Measurements from ENCODE around the gene PLET1. TPM values are rescaled to one million over a fixed set of nuclear protein-coding genes. Genes with fewer than 3 reads are reported as not detected.

The PLET1 gene
- total RNA-seq, 1 experiment from 2014 or later = not detected

GRCh38 chr11:112229159-112229558 lies 31.5 kb downstream of the PLET1 start:
- H3K18ac ChIP-seq (ENCODE audit: insufficient read length, low read depth, low read length) = no peak overlapping the region
- no peaks in the 10 kb centered on the region for H3K9me3 ChIP-seq (ENCODE audit: control insufficient read depth, low read depth, low read length)
- no peaks in the 10 kb centered on the region for H4K20me1 ChIP-seq (ENCODE audit: control insufficient read depth, insufficient read depth, insufficient read length)
- peaks cover 2 to 36% (median 25%) of the 10 kb centered on the region in 3 experiments; a peak in 6 of 7 replicates for H3K36me3 Mint-ChIP-seq (ENCODE audit: insufficient read depth in 1 of 3, low read depth in 3 of 3)
- H3K27ac ChIP-seq (ENCODE audit: insufficient read length, low read depth, low read length) = no peak overlapping the region
- no peak overlapping the region for H4K8ac ChIP-seq (replicated peaks; ENCODE audit: insufficient read length, low read depth, low read length)
- no peak overlapping the region for H3K56ac ChIP-seq (ENCODE audit: insufficient read length, low read depth, low read length)
- no peak overlapping the region for H2AK5ac ChIP-seq (ENCODE audit: insufficient read length, low read length)
- no peak overlapping the region for H3K4me3 Mint-ChIP-seq
- H2BK5ac ChIP-seq (ENCODE audit: insufficient read length, low read length) = no peak overlapping the region
- no peak overlapping the region for H3K9ac ChIP-seq (ENCODE audit: extremely low read depth, insufficient read length, low read length)
- H3K4ac ChIP-seq (ENCODE audit: low read depth, low read length) = no peak overlapping the region
- no peak overlapping the region for H4K5ac ChIP-seq (ENCODE audit: insufficient read length, low read depth, low read length)
- no peaks in the 10 kb centered on the region; the same call in 1 of the 2 replicates for H3K4me1 ChIP-seq (ENCODE audit: insufficient read depth, low read length)
- H3K4me2 ChIP-seq (ENCODE audit: insufficient read depth, insufficient read length, low read length) = no peak overlapping the region
- WGBS (ENCODE audit: extremely low coverage, insufficient read length, low lambda C conversion rate) = no CpG with 5 or more reads among the region's 7 CpGs
- no peak overlapping the region for H2BK15ac ChIP-seq (ENCODE audit: low read depth, low read length)
- no peak overlapping the region for H2BK12ac ChIP-seq (ENCODE audit: insufficient read length, low read depth, low read length)
- no peak for TF ChIP-seq CTCF (conservative IDR thresholded peaks at IDR 0.05)
- H4K91ac ChIP-seq (ENCODE audit: insufficient read length, low read depth, low read length) = no peak overlapping the region
- H3K14ac ChIP-seq (ENCODE audit: insufficient read depth, low read length) = no peak overlapping the region
- no peaks in the 10 kb centered on the region for H3K27me3 ChIP-seq (ENCODE audit: insufficient read depth, low read length)
- no peak overlapping the region for H3T11ph ChIP-seq (ENCODE audit: low read length)
- no peak overlapping the region for H3K23ac ChIP-seq (ENCODE audit: insufficient read length, low read depth, low read length)
- no peaks in the 10 kb centered on the region for H3K79me1 ChIP-seq (ENCODE audit: insufficient read depth, low read depth, low read length, poor library complexity, severe bottlenecking)
- no peak overlapping the region for H2BK120ac ChIP-seq (ENCODE audit: low read depth, low read length, poor library complexity, severe bottlenecking)
- H2AFZ ChIP-seq (ENCODE audit: low read length) = no peak overlapping the region
- no peak for DNase-seq
- peaks cover 8 to 16% of the 10 kb centered on the region in 2 experiments for H3K4me1 Mint-ChIP-seq
- no peak overlapping the region for H3K27ac Mint-ChIP-seq
- H3K79me2 ChIP-seq (ENCODE audit: insufficient read depth, low read length) = no peaks in the 10 kb centered on the region; the same call in 1 of the 2 replicates
- peaks cover 7% of the 10 kb centered on the region for H3K27me3 Mint-ChIP-seq (ENCODE audit: low read depth)
- H3K9me3 Mint-ChIP-seq = no peaks in the 10 kb centered on the region
- H3K23me2 ChIP-seq (ENCODE audit: insufficient read length, low read depth, low read length, poor library complexity, severe bottlenecking) = peaks cover 8% of the 10 kb centered on the region
- no peak overlapping the region for H2BK20ac ChIP-seq (ENCODE audit: low read depth, low read length, poor library complexity, severe bottlenecking)
